NCI-H446 (cell line): ENCODE data around the gene DEFB121.

Experiments
- DNase-seq, 2 experiments: peaks; one replicate each; lab custom pipeline; 2025; lab: John Stamatoyannopoulos, UW

The DEFB121 gene

GRCh38 chr20:31363295-31363694 is 42.7 kb downstream of the DEFB121 start:
- no peak for DNase-seq

DNA sequence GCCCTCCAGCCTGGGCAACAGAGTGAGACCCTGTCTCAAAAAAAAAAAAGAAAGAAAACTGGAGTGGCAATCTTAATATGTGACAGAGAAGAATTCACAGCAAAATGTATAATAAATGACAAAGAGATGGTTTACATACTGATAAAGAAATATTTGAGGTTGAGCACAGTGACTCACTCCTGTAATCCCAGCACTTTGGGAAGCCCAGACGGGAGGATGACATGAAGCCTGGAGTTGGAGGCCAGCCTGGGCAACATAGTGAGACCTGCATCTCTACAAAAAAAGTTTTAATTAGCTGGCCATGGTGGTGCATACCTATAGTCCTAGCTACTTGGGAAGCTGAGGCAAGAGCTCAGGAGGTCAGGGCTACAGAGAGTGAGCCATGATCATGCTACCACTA is 50.0 kb downstream of the DEFB121 start:
- DNase-seq = no peak
